Tracheal epithelial cell (primary cell): Measurements from ENCODE around the gene EGFL6. TPM values are rescaled to one million over a fixed set of nuclear protein-coding genes. Genes with fewer than 3 reads are reported as not detected.

Experiments used
- total RNA-seq: library from RNA; depleted of rRNA; stranded (reverse); fragments of >200 nt; gene quantifications from 2 replicates; pipeline ENCODE4 v1.2.1, GENCODE V29; 2014

The EGFL6 gene
- total RNA-seq, result 0.21 TPM in 1 of 2 replicates, not detected in the other

GRCh38 chrX:13569479-13570260 lies at the start of gene EGFL6:
Gene EGFL6, plus strand, starts transcription at chrX:13569601. Its CDS starts 261 bp downstream, at chrX:13569862.

GRCh38 chrX:13652850-13653693 lies 83.7 kb downstream of the EGFL6 start, which contains the start of gene TCEANC:
Gene TCEANC, plus strand, starts transcription at chrX:13653141. Its CDS starts 9,368 bp downstream, at chrX:13662509.

Other genes starting within 250 kb of the EGFL6 start
- gene ATXN3L, start 249.5 kb upstream of the EGFL6 start, total RNA-seq, result not detected in 2 replicates
- 1.7 and 1.9 TPM in 2 replicates for gene TCEANC, start 83.5 kb downstream of the EGFL6 start, total RNA-seq
- 52.2 and 54.5 TPM in 2 replicates for gene RAB9A, start 119.5 kb downstream of the EGFL6 start, total RNA-seq
- 15.4 and 19.4 TPM in 2 replicates for gene TRAPPC2, start 165.0 kb downstream of the EGFL6 start, total RNA-seq
- 11.9 and 14.0 TPM in 2 replicates for gene OFD1, start 165.1 kb downstream of the EGFL6 start, total RNA-seq
- under 0.01 and 0.21 TPM in 2 replicates for gene GPM6B, start 247.5 kb downstream of the EGFL6 start, total RNA-seq